Stimulated activated naive B cell treated with anti-CD40 and anti-IgM and Interleukin-4, amounts not matched to agents 10 μg/mL and 1 μg/mL and 100 μg/mL, for 72 hours (primary cell): Measurements from ENCODE around the gene MRPL49.
"Not testable (repeated sequence)": the region's sequence is repeated elsewhere in the genome, so short reads cannot be mapped to it uniquely, and the experiment has no call there.

ENCODE experiments used
- ATAC-seq, 2 donors: fragments of 150-1000 bp; cut with Tn5 transposase; replicated peaks; 2 replicates each; pipeline ENCODE4 v1.10.0; 2021; ENCODE audit warnings: moderate library complexity in 1 of 2
- DNase-seq: peaks from one replicate; pipeline ENCODE4 v3.0.0; 2021
- H3K27ac Mint-ChIP-seq: one replicate; pipeline ENCODE4 v1.8.0; 2022; ENCODE audit warnings: mild to moderate bottlenecking, mixed read lengths
- H3K27me3 Mint-ChIP-seq, 2 donors: one replicate each; pipeline ENCODE4 v1.8.0; 2022; ENCODE audit warnings: mixed read lengths in 2 of 2
- H3K36me3 Mint-ChIP-seq, 2 donors: one replicate each; pipeline ENCODE4 v1.8.0; 2022; ENCODE audit warnings: mixed read lengths in 2 of 2, mild to moderate bottlenecking in 1 of 2
- H3K4me1 Mint-ChIP-seq, 2 donors: one replicate each; pipeline ENCODE4 v1.8.0; 2022; ENCODE audit warnings: mixed read lengths in 2 of 2, mild to moderate bottlenecking in 1 of 2
- H3K4me3 Mint-ChIP-seq, 2 donors: one replicate each; pipeline ENCODE4 v1.8.0; 2022; ENCODE audit warnings: mild to moderate bottlenecking in 2 of 2, mixed read lengths in 2 of 2, moderate library complexity in 1 of 2
- H3K9me3 Mint-ChIP-seq, 2 donors: one replicate each; pipeline ENCODE4 v1.8.0; 2022; ENCODE audit warnings: mixed read lengths in 2 of 2, mild to moderate bottlenecking in 1 of 2

The MRPL49 gene

DNA sequence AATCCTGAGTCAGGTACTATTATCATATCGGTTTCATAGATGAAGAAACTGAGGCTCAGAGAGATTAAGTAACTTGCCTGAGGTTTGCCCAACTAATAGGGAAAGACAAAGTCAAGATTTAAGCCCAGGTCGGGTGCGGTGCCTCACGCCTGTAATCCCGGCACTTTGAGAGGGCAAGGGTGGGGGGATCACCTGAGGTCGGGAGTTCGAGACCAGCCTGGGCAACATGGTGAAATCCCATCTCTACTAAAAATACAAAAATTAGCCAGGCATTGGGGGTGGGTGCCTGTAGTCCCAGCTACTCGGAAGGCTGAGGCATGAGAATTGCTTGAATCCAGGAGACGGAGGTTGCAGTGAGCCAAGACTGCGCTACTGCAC is 28.0 kb downstream of the MRPL49 start:
- H3K4me3 Mint-ChIP-seq, H3K27me3 Mint-ChIP-seq, ATAC-seq, DNase-seq, H3K9me3 Mint-ChIP-seq, H3K27ac Mint-ChIP-seq, H3K36me3 Mint-ChIP-seq: not testable (repeated sequence)
- H3K4me1 Mint-ChIP-seq: peaks cover 28 to 49% of the 10 kb centered on the region in 2 donors

DNA sequence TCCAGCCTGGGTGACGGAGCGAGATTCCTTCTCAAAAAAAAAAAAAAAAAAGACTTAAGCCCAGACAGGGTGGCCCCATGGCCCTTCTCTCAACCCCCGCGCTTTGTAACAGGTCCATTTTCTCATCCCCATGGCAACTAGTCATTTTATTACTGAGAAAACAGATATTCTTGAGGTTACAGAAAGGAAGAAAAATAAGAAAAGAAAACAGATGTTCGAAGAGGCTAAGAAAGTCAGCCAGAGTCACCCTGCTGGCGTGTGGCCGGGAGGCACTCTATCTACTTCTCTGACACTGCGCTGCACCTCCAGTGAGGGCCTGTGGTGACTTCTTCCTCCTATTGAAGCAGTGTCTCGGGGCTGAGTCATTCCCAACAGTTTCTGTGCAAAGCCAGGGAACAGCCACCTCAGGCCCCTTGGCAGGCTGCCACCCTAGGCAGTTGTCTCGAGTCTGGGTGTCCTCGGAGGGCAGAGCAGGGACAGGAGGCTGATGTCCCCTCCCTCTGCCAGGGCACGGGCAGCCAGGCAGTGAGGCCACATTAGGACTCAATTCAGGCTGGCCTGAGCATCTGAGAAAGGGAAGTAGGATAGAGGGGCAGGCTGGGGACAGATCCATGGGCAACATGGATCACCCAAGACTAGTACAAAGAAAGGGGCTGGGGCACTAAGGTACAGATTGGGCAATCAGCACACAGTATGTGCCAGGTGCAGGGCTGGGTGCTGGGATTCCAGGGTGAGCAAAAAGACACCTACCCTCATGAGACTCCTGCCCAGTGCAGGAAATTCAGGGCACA is 28.6 kb downstream of the MRPL49 start:
- Mint-ChIP-seq H3K27ac (peak overlapping the region; percentile 84), H3K4me3 (peak overlapping the region in 1 of 2 donors; percentile 23), H3K36me3 (no peaks in the 10 kb centered on the region), H3K9me3 (no peaks in the 10 kb centered on the region), H3K27me3 (no peaks in the 10 kb centered on the region), H3K4me1 (peaks cover 25 to 48% of the 10 kb centered on the region in 2 donors)
- ATAC-seq (peak; percentile 88 to 92), DNase-seq (peak; percentile 46)

DNA sequence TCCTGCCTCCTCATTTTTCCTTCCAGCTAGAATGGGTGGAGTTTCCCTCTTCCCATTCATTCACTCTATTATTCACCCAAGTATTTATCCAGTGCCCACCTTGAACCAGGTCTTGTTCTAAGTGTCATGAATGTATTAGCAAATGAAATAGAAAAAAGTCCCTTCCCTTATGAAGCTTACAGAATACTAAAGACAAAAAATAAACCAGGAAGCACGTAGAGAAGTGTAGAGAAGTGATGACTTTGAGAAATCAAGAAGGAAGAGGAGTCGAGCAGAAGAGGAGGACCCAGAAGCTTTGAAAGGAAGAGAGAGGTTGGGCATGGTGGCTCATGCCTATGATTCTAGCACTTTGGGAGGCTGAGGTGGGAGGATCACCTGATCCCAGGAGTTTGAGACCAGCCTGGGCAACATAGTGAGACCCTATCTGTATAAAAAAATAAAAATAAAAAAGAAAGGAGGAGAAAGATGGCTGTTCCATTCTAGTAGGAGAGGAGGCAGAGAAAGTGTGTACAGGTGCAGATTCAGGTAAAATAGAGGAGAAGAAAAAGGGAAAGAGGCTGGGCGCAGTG is 29.3 kb downstream of the MRPL49 start:
- Mint-ChIP-seq H3K4me1 (peaks cover 20 to 41% of the 10 kb centered on the region in 2 donors), H3K4me3 (no peak overlapping the region), H3K36me3 (no peaks in the 10 kb centered on the region), H3K27me3 (no peaks in the 10 kb centered on the region), H3K9me3 (no peaks in the 10 kb centered on the region), H3K27ac (peak overlapping the region; percentile 68)
- ATAC-seq (no peak), DNase-seq (no peak)

DNA sequence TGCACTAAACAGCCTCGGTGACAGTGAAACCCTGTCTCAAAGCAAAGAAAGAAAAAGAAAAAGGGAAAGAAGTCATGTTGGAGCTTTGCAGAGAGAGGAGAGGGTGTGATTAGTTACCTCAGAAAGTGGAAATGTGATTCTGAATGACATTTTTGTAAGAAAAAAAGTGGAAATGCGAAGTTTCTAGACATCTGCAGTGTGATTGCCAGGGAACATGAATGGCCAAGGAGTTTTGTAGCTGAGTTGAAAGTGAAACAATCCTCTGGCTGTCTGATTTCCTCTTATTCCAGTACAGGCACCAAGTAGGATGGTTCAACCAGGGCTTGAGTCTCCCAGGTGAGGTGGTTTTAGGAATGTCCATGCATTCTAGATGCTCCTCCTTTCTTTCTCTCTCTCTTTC is 30.0 kb downstream of the MRPL49 start:
- Mint-ChIP-seq H3K4me3 (no peak overlapping the region), H3K36me3 (no peaks in the 10 kb centered on the region), H3K4me1 (peaks cover 20 to 35% of the 10 kb centered on the region in 2 donors), H3K27ac (peak overlapping the region; percentile 68), H3K9me3 (no peaks in the 10 kb centered on the region), H3K27me3 (no peaks in the 10 kb centered on the region)
- no peak for DNase-seq
- peak; percentile 10 to 43 for ATAC-seq

DNA sequence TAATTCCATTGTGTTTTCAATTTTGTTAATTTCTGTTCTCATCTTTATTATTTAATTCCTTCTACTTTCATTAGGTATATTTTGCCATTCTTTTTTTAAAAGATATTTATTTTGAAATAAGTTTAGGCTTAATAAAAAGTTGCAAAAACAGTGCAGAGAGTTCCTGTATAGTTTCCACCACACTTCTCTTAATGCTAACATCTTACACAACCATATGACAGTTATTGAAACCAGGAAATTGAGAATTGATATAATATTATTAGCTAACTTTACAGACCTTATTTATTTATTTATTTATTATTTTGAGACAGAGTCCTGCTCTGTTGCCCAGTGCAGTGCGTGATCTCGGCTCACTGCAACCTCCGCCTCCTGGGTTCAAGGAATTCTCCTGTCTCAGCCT is 34.1 kb downstream of the MRPL49 start:
- DNase-seq (no peak), ATAC-seq (no peak)
- Mint-ChIP-seq H3K4me3 (no peak overlapping the region), H3K36me3 (no peaks in the 10 kb centered on the region), H3K4me1 (peaks cover 14 to 18% of the 10 kb centered on the region in 2 donors), H3K9me3 (no peaks in the 10 kb centered on the region), H3K27me3 (no peaks in the 10 kb centered on the region), H3K27ac (no peak overlapping the region)

DNA sequence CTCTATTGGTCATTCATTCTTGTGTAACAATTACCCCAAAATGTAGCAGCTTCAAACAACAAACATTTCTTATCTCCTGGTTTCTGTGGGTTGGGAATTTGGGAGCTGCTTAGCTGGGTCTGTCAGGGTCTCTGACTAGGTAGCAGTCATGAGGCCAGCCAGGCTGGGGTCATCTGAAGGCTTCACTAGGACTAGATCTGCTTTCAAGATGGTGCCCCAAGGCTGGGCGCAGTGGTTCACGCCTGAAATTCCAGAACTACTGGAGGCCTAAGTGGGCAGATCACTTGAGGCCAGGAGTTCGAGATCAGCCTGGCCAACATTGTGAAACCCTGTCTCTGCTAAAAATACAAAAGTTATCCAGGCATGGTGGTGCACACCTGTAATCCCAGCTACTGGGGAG is 34.8 kb downstream of the MRPL49 start:
- Mint-ChIP-seq H3K27ac (no peak overlapping the region), H3K36me3 (no peaks in the 10 kb centered on the region), H3K4me1 (peaks cover 9 to 11% of the 10 kb centered on the region in 2 donors), H3K9me3 (no peaks in the 10 kb centered on the region), H3K27me3 (no peaks in the 10 kb centered on the region), H3K4me3 (no peak overlapping the region)
- DNase-seq (no peak), ATAC-seq (no peak)

DNA sequence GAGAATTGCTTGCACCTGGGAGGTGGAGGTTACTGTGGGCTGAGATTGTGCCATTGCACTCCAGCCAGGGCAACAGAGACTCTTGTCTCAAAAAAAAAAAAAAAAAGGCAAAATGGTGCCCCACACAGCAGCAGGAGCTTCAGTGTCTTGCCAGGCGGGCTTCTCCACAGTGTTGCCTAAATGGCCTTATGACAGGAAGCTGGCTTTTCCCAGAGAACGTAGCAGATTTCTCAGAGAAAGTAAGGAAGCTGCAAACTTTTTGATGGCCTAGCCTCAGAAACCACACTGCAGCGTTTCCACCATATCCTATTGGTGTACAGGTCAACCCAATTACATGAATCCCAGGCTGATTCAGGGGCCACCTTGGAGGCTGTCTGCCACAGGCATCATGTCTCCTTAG is 35.2 kb downstream of the MRPL49 start:
- ATAC-seq (no peak), DNase-seq (no peak)
- Mint-ChIP-seq H3K27ac (no peak overlapping the region), H3K9me3 (no peaks in the 10 kb centered on the region), H3K4me1 (peaks cover 6 to 7% of the 10 kb centered on the region in 2 donors), H3K36me3 (no peaks in the 10 kb centered on the region), H3K27me3 (no peaks in the 10 kb centered on the region), H3K4me3 (no peak overlapping the region)

DNA sequence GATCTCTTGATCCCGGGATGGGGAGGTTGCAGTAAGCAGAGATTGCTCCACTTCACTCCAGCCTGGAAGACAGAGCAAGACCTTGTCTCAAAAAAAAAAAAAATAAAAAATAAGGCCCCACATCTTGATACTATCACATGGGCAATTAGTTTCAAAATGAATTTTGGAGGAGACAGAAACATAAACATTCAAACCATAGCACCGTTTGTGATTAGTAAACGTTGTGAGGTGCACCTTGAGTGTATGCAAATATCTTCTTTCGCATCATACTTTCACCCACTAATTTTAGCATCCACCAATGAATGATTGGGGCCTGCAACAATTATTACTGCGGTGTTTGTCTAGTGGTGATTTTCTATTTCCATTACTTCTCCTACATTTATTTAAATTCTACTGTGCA is 36.9 kb downstream of the MRPL49 start:
- peak in 1 of 2 donors; percentile 23 for ATAC-seq
- H3K27ac Mint-ChIP-seq: no peak overlapping the region
- H3K36me3 Mint-ChIP-seq: no peaks in the 10 kb centered on the region
- H3K4me1 Mint-ChIP-seq: no peaks in the 10 kb centered on the region
- H3K4me3 Mint-ChIP-seq: no peak overlapping the region
- DNase-seq: no peak
- no peaks in the 10 kb centered on the region for H3K27me3 Mint-ChIP-seq
- H3K9me3 Mint-ChIP-seq: no peaks in the 10 kb centered on the region

DNA sequence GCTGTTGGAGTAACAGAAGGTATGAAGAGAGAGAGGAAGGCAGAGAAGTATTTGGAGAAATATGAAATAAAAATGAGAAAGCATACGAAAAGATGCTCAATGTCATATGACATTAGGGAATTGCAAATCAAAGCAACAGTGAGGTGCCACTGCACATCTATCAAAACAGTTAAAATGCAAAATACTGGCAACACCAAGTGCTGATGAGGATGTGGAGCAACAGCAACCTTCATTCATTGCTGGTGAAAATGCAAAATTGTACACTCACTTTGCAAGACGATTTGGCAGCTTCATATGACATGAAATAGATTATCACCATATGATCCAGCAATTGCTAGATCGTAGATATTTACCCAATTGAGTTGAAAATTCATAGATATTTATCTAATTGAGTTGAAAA is 38.5 kb downstream of the MRPL49 start:
- H3K36me3 Mint-ChIP-seq: no peaks in the 10 kb centered on the region
- no peaks in the 10 kb centered on the region for H3K4me1 Mint-ChIP-seq
- ATAC-seq: no peak
- H3K27me3 Mint-ChIP-seq: no peaks in the 10 kb centered on the region
- no peak overlapping the region for H3K27ac Mint-ChIP-seq
- H3K9me3 Mint-ChIP-seq: no peaks in the 10 kb centered on the region
- H3K4me3 Mint-ChIP-seq: no peak overlapping the region
- DNase-seq: no peak

DNA sequence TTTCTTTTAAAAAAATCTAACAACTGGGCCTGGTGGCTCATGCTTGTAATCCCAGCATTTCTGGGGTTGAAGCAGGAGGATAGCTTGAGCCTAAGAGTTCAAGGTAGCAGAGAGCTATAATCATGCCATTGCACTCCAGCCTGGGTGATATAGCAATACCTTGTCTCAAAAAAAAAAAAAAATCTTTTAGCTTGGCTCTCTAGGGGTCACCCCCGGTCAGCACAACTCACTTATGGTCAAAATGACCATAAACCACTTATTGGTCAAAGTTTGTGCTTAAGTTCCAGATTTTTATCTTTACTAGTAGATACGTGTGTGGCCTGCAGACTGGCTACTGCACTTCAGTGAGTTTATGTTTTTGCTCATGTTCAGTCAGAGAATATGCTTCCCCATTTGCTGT is 41.6 kb downstream of the MRPL49 start:
- peaks cover 3 to 6% of the 10 kb centered on the region in 2 donors for H3K4me1 Mint-ChIP-seq
- no peak for ATAC-seq

DNA sequence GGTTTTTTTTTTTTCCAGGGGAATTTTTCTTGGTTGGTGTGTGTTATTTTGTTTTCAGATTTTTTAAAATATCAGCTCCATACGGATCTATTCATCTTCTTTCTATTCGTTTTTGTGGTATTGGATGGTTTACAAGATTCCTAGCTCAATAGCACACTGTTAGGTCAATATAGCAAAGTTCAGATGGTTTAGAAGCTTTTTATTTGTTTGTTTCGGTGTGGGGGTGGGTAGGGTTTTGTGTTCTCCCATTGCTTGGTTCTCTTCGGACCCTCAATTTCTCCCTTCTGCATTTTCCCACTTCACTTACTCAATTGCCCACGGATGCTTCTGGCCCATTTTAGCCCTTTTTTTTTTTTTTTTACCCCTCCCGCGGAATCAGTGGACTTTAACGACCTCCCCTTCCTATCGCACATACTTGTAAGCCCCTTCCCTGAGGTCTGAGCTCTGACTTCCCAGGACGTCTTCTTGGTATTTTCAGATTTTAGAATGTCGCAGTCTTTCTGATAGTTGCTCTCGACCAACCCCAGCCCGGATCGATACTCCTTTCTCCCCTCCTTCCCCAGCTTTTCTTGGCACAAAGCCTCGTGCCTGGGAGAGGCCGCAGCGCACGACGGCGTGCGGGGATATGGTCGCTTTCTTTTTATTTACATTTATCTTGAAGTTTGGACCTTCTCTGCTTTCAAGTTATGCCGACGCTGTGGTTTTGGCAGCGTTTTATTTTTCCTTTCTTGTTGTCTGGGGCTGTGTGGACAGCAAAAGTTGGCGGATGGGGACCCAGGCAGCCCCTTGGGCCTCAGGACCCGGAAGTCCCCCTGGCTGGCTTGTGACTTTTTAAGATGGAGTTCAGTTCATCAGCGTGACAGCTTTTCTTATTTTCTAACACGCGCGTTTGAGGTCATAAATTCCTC is 43.5 kb downstream of the MRPL49 start:
- DNase-seq: no peak
- no peaks in the 10 kb centered on the region for H3K9me3 Mint-ChIP-seq
- ATAC-seq: no peak
- no peaks in the 10 kb centered on the region for H3K27me3 Mint-ChIP-seq
- no peak overlapping the region for H3K27ac Mint-ChIP-seq
- peaks cover 9 to 17% of the 10 kb centered on the region in 2 donors for H3K4me1 Mint-ChIP-seq
- H3K36me3 Mint-ChIP-seq: peaks cover 0 to 4% of the 10 kb centered on the region in 2 donors
- no peak overlapping the region for H3K4me3 Mint-ChIP-seq

More for the DNA sequence above, 41.6 kb downstream of the MRPL49 start:
- DNase-seq: no peak
- H3K9me3 Mint-ChIP-seq: no peaks in the 10 kb centered on the region
- no peak overlapping the region for H3K4me3 Mint-ChIP-seq
- H3K27ac Mint-ChIP-seq: no peak overlapping the region
- H3K27me3 Mint-ChIP-seq: no peaks in the 10 kb centered on the region
- H3K36me3 Mint-ChIP-seq: no peaks in the 10 kb centered on the region

DNA sequence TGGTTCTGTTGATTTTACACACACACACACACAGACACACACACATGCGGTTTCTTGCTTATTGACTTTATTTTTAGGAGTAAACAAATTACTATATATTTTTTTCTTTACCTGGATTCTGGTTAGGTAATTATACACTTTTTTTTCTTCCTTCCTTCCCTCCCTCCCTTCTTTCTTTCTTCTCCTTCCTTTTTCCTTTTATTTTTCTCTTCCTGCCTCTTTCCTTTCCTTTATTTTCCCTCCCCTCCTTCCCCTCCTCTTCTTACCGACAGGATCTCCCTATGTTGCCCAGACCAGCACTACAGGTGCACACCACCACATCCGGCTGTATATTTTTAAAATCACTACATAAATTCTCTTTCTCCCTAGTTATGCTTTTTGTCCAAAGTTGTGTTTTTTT is 44.8 kb downstream of the MRPL49 start:
- peaks cover 9 to 17% of the 10 kb centered on the region in 2 donors for H3K4me1 Mint-ChIP-seq
- ATAC-seq (no peak), DNase-seq (no peak)
- H3K27ac Mint-ChIP-seq: no peak overlapping the region
- peaks cover 0 to 4% of the 10 kb centered on the region in 2 donors for H3K36me3 Mint-ChIP-seq
- H3K9me3 Mint-ChIP-seq: no peaks in the 10 kb centered on the region
- H3K4me3 Mint-ChIP-seq: no peak overlapping the region
- no peaks in the 10 kb centered on the region for H3K27me3 Mint-ChIP-seq

DNA sequence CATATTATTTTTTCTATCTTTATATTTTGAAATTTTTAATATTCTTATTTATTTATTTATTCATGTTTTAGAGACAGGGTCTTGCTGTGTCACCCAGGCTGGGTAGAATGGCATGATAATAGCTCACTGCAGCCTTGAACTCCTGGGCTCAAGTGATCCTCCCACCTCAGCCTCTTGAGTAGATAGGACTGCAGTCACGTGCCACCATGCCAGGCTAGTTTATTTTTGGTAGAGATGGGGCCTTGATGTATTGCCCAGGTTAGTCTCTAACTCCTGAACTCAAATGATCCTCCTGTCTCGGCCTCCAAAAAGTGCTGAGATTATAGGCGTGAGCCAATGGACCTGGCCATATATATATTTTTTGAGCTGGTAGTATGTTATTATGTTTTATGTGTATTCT is 45.5 kb downstream of the MRPL49 start:
- DNase-seq (no peak), ATAC-seq (no peak)
- H3K27ac Mint-ChIP-seq: no peak overlapping the region
- H3K27me3 Mint-ChIP-seq: no peaks in the 10 kb centered on the region
- H3K4me3 Mint-ChIP-seq: no peak overlapping the region
- H3K36me3 Mint-ChIP-seq: peaks cover 0 to 4% of the 10 kb centered on the region in 2 donors
- peaks cover 9 to 17% of the 10 kb centered on the region in 2 donors for H3K4me1 Mint-ChIP-seq
- H3K9me3 Mint-ChIP-seq: no peaks in the 10 kb centered on the region

DNA sequence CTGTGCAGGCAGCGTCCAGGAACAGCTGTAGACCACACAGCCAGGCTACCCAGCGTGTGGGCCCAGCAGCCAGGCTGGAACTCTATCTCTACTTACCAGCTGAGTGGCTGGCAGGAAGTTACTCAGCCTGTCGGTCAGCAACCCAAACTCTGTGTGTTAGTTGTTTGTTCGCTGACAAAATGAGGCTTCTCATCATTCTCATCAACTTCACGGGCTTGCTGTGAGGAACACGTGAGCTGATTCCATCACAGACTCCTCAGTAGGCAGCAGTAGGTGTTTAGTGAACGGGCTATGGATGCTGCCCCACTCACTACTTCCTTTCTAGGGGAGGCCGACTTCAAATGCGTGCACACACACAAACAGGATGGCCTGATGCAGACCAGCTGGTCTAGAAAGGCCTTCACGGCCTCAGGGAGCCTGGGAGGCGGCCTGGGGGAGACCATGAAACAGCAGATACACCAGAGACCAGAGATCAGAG is 47.1 kb downstream of the MRPL49 start:
- H3K36me3 Mint-ChIP-seq: peaks cover 0 to 4% of the 10 kb centered on the region in 2 donors
- H3K27ac Mint-ChIP-seq: peak overlapping the region; percentile 98

More for the DNA sequence above, 47.1 kb downstream of the MRPL49 start:
- Mint-ChIP-seq H3K4me3 (peak overlapping the region; percentile 59 to 61), H3K9me3 (no peaks in the 10 kb centered on the region), H3K4me1 (peaks cover 14 to 22% of the 10 kb centered on the region in 2 donors), H3K27me3 (no peaks in the 10 kb centered on the region)
- no peak for DNase-seq
- ATAC-seq: peak; percentile 77 to 79
